ENCODE results near the gene CARD10. TPM values are rescaled to one million over a fixed set of nuclear protein-coding genes. Genes with fewer than 3 reads are reported as not detected.
A peak's percentile ranks its signal among the peaks of the same experiment; 100 is the strongest.

Gene CARD10
- total RNA-seq, 6 experiments from 2014 or later, result 9.0 to 27.8 (median 14.2) TPM

- ATAC-seq, result peak; percentile 6 to 54 (median 34)
- Histone ChIP-seq H3K9me3 (no peaks in the 10 kb centered on the region), H3K36me3 (peaks cover 0 to 5% (median 0%) of the 10 kb centered on the region in 4 donors), H3K27me3 (no peaks in the 10 kb centered on the region), H3K4me1 (no peaks in the 10 kb centered on the region), H3K27ac (no peak overlapping the region), H3K4me3 (no peak overlapping the region)
- no peak for DNase-seq
- TF ChIP-seq CTCF (IDR thresholded peaks at IDR 0.05) (peak; percentile 16 to 31 (median 23)), POLR2A (IDR thresholded peaks at IDR 0.05) (no peak)
- intact Hi-C loops (cut with DNase I), result no loop called here
- WGBS (ENCODE audit: insufficient coverage, low coverage, low lambda C conversion rate, missing lambda C conversion rate), result 44% methylated on average over 7 of the region's 24 CpGs
Observed at GRCh38 chr22:37492428-37493344, 26.5 kb downstream of the CARD10 start.

- H3K9me3 ChIP-seq, result no peaks in the 10 kb centered on the region
- no peaks in the 10 kb centered on the region for H3K27me3 ChIP-seq
- no peak overlapping the region for H3K4me3 ChIP-seq
- no peaks in the 10 kb centered on the region for H3K4me1 ChIP-seq
- WGBS (ENCODE audit: insufficient coverage, low coverage, low lambda C conversion rate, missing lambda C conversion rate), result 76% methylated on average over 7 of the region's 22 CpGs
- no peak overlapping the region for H3K27ac ChIP-seq
- DNase-seq (no peak), ATAC-seq (peak in 1 of 4 donors; percentile 1)
- intact Hi-C loops (cut with DNase I), result no loop called here
- TF ChIP-seq CTCF (IDR thresholded peaks at IDR 0.05) (no peak), POLR2A (IDR thresholded peaks at IDR 0.05) (no peak)
- H3K36me3 ChIP-seq, result peaks cover 0 to 5% (median 0%) of the 10 kb centered on the region in 4 donors
Observed at GRCh38 chr22:37491559-37492427, 27.4 kb downstream of the CARD10 start.

- H3K36me3 ChIP-seq, result peaks cover 0 to 5% (median 0%) of the 10 kb centered on the region in 4 donors
- DNase-seq, result no peak
- TF ChIP-seq POLR2A (IDR thresholded peaks at IDR 0.05) (no peak), CTCF (IDR thresholded peaks at IDR 0.05) (no peak)
Observed at GRCh38 chr22:37491106-37491505, 28.1 kb downstream of the CARD10 start.

GRCh38 chr22:37489983-37490382 is 29.2 kb downstream of the CARD10 start:
- no peak for TF ChIP-seq POLR2A (IDR thresholded peaks at IDR 0.05)
- no peak for TF ChIP-seq CTCF (IDR thresholded peaks at IDR 0.05)
- Histone ChIP-seq H3K4me3 (no peak overlapping the region), H3K27me3 (no peaks in the 10 kb centered on the region), H3K36me3 (no peaks in the 10 kb centered on the region), H3K27ac (no peak overlapping the region), H3K4me1 (peaks cover 0 to 7% (median 2%) of the 10 kb centered on the region in 4 donors), H3K9me3 (no peaks in the 10 kb centered on the region)
- DNase-seq, result no peak
- intact Hi-C loops (cut with DNase I), result no loop called here
- no peak for ATAC-seq
- WGBS (ENCODE audit: insufficient coverage, low coverage, low lambda C conversion rate, missing lambda C conversion rate), result 67% methylated on average over 1 of the region's 10 CpGs

More at GRCh38 chr22:37491106-37491505, 28.1 kb downstream of the CARD10 start:
- Histone ChIP-seq H3K27me3 (no peaks in the 10 kb centered on the region), H3K4me1 (peaks cover 0 to 5% (median under 1%) of the 10 kb centered on the region in 4 donors), H3K27ac (no peak overlapping the region), H3K9me3 (no peaks in the 10 kb centered on the region), H3K4me3 (no peak overlapping the region)
- no peak for ATAC-seq
- WGBS (ENCODE audit: insufficient coverage, low coverage, low lambda C conversion rate, missing lambda C conversion rate), result 96% methylated on average over 7 of the region's 16 CpGs
- intact Hi-C loops (cut with DNase I), result no loop called here
